GM21390 (cell line): ENCODE results near the gene NUDT17.
A peak's percentile ranks its signal among the peaks of the same experiment; 100 is the strongest.

ENCODE experiments used
- ATAC-seq: cut with Tn5 transposase; IDR thresholded peaks from one replicate; pipeline ENCODE4 v1.9.1; 2021; ENCODE audit not compliant: unreplicated experiment

NUDT17 gene

GRCh38 chr1:145847827-145848226, 2.4 kb downstream of the NUDT17 start:
- ATAC-seq: no peak

- ATAC-seq: no peak
Measured at GRCh38 chr1:145849356-145850160, 4.1 kb downstream of the NUDT17 start.

GRCh38 chr1:145855426-145855948, 10.1 kb downstream of the NUDT17 start:
- no peak for ATAC-seq

- ATAC-seq: no peak
Measured at GRCh38 chr1:145857170-145857569, 11.7 kb downstream of the NUDT17 start.

GRCh38 chr1:145858238-145858900, 12.9 kb downstream of the NUDT17 start:
- no peak for ATAC-seq

GRCh38 chr1:145858901-145859490, 13.6 kb downstream of the NUDT17 start, which contains the start of gene PIAS3:
Gene PIAS3, minus strand, starts transcription at chr1:145859081. Its CDS starts 91 bp downstream, at chr1:145858990.
- ATAC-seq: peak; percentile 75

GRCh38 chr1:145859491-145860023, 14.1 kb downstream of the NUDT17 start:
- peak; percentile 76 for ATAC-seq

GRCh38 chr1:145863282-145864018, 18.0 kb downstream of the NUDT17 start:
- ATAC-seq: no peak

GRCh38 chr1:145868232-145868631, 22.8 kb downstream of the NUDT17 start:
- ATAC-seq: no peak

- no peak for ATAC-seq
Measured at GRCh38 chr1:145871994-145872924, 26.8 kb downstream of the NUDT17 start.

- no peak for ATAC-seq
Measured at GRCh38 chr1:145874646-145875045, 29.2 kb downstream of the NUDT17 start.

- no peak for ATAC-seq
Measured at GRCh38 chr1:145877923-145878486, 32.6 kb downstream of the NUDT17 start.

GRCh38 chr1:145878724-145879123, 33.3 kb downstream of the NUDT17 start:
- no peak for ATAC-seq

GRCh38 chr1:145879775-145880174, 34.3 kb downstream of the NUDT17 start:
- ATAC-seq: no peak

- no peak for ATAC-seq
Measured at GRCh38 chr1:145884675-145885074, 39.2 kb downstream of the NUDT17 start.

- peak; percentile 99 for ATAC-seq
Measured at GRCh38 chr1:145885738-145886287, 40.4 kb downstream of the NUDT17 start, which contains the start of gene ANKRD35. Gene ANKRD35, minus strand, starts transcription at chr1:145885866. Its CDS starts 108 bp downstream, at chr1:145885758.

- no peak for ATAC-seq
Measured at GRCh38 chr1:145886390-145886789, 41.0 kb downstream of the NUDT17 start.

- no peak for ATAC-seq
Measured at GRCh38 chr1:145886816-145887215, 41.4 kb downstream of the NUDT17 start.

- ATAC-seq: no peak
Measured at GRCh38 chr1:145887631-145888030, 42.2 kb downstream of the NUDT17 start.
